DND-41 (cell line): ENCODE data around the gene FBN1.

Experiments
- ATAC-seq: fragments of 200-7000 bp; cut with Tn5 transposase; 3 replicates; pipeline ENCODE4 v1.9.1; 2021; ENCODE audit warnings: low read depth; ENCODE audit not compliant: insufficient read depth
- DNase-seq: peaks from one replicate; pipeline ENCODE4 v3.0.0-alpha.2; 2020
- H2AFZ ChIP-seq: 2 replicates; pipeline ENCODE4 v1.6.0; 2012; ENCODE audit warnings: low read depth, low read length
- H3K27ac ChIP-seq: 2 replicates; pipeline ENCODE4 v1.5.1; 2012; ENCODE audit warnings: low read length, inconsistent platforms
- H3K27me3 ChIP-seq: fragments of 200-600 bp; sonication (generic); 2 replicates; pipeline ENCODE4 v1.6.0; 2012; ENCODE audit warnings: low read length, mild to moderate bottlenecking, inconsistent platforms; ENCODE audit not compliant: insufficient read depth, poor library complexity
- H3K36me3 ChIP-seq: 2 replicates; pipeline ENCODE4 v1.5.1; 2012; ENCODE audit warnings: low read length, inconsistent platforms; ENCODE audit not compliant: insufficient read depth
- H3K4me1 ChIP-seq: 2 replicates; pipeline ENCODE4 v1.5.1; 2012; ENCODE audit warnings: mild to moderate bottlenecking, low read length; ENCODE audit not compliant: insufficient read depth
- H3K4me2 ChIP-seq: 2 replicates; pipeline ENCODE4 v1.6.0; 2012; ENCODE audit warnings: mild to moderate bottlenecking, moderate library complexity, low read length, inconsistent platforms; ENCODE audit not compliant: insufficient read depth
- H3K4me3 ChIP-seq, 2 experiments: fragments of 200-600 bp in 1 of 2; shearing (Covaris generic) in 1 of 2; 2 replicates each; pipeline ENCODE4 v1.5.1; 2012 to 2016; ENCODE audit warnings: inconsistent platforms in 2 of 2, low read length in 2 of 2, mild to moderate bottlenecking in 2 of 2, low read depth in 1 of 2, moderate library complexity in 1 of 2
- H3K79me2 ChIP-seq: 2 replicates; pipeline ENCODE4 v1.6.0; 2012; ENCODE audit warnings: low read length, inconsistent platforms; ENCODE audit not compliant: insufficient read depth
- H3K9ac ChIP-seq: 2 replicates; pipeline ENCODE4 v1.6.0; 2012; ENCODE audit warnings: low read depth, mild to moderate bottlenecking, inconsistent platforms, low read length, moderate library complexity
- H3K9me3 ChIP-seq: 2 replicates; pipeline ENCODE4 v1.5.1; 2012; ENCODE audit warnings: low read length, moderate library complexity, mild to moderate bottlenecking, inconsistent platforms; ENCODE audit not compliant: insufficient read depth, severe bottlenecking
- H4K20me1 ChIP-seq: 2 replicates; pipeline ENCODE4 v1.6.0; 2012; ENCODE audit warnings: low read length; ENCODE audit not compliant: insufficient read depth
- CTCF ChIP-seq: IDR thresholded peaks from 2 replicates; pipeline ENCODE4 v1.5.1; 2012; ENCODE audit warnings: borderline replicate concordance, low read length, moderate library complexity, mild to moderate bottlenecking; ENCODE audit not compliant: poor library complexity, severe bottlenecking; ENCODE audit errors: extremely low read depth
- EZH2 ChIP-seq: IDR thresholded peaks from 3 replicates; pipeline ENCODE4 v1.6.1; 2012; ENCODE audit warnings: borderline replicate concordance, low read depth, mild to moderate bottlenecking, moderate library complexity, low read length, inconsistent platforms; ENCODE audit not compliant: severe bottlenecking

Gene FBN1

GRCh38 chr15:48419896-48420295 is 225.6 kb downstream of the FBN1 start:
- H3K4me1 ChIP-seq: no peaks in the 10 kb centered on the region
- H3K4me2 ChIP-seq: no peak overlapping the region
- no peak overlapping the region for H3K4me3 ChIP-seq
- H3K27me3 ChIP-seq: no peaks in the 10 kb centered on the region
- no peak overlapping the region for H3K27ac ChIP-seq
- no peak for DNase-seq
- ATAC-seq: no peak
- H3K79me2 ChIP-seq: no peaks in the 10 kb centered on the region
- H4K20me1 ChIP-seq: no peaks in the 10 kb centered on the region
- no peak overlapping the region for H3K9ac ChIP-seq
- no peaks in the 10 kb centered on the region for H3K36me3 ChIP-seq
- H2AFZ ChIP-seq: no peak overlapping the region
- H3K9me3 ChIP-seq: no peaks in the 10 kb centered on the region
- no peak for TF ChIP-seq EZH2
- TF ChIP-seq CTCF: no peak

- Histone ChIP-seq H4K20me1 (no peaks in the 10 kb centered on the region), H3K79me2 (no peaks in the 10 kb centered on the region), H3K4me2 (no peak overlapping the region), H3K36me3 (no peaks in the 10 kb centered on the region), H3K4me3 (no peak overlapping the region), H2AFZ (no peak overlapping the region), H3K9ac (no peak overlapping the region), H3K9me3 (no peaks in the 10 kb centered on the region), H3K4me1 (no peaks in the 10 kb centered on the region), H3K27ac (no peak overlapping the region), H3K27me3 (no peaks in the 10 kb centered on the region)
- TF ChIP-seq CTCF: no peak
- no peak for TF ChIP-seq EZH2
- ATAC-seq: no peak
- no peak for DNase-seq
Observed at GRCh38 chr15:48418343-48418742, 227.2 kb downstream of the FBN1 start.

GRCh38 chr15:48416301-48416700 is 229.2 kb downstream of the FBN1 start:
- Histone ChIP-seq H3K4me1 (no peaks in the 10 kb centered on the region), H3K27ac (no peak overlapping the region), H3K79me2 (no peaks in the 10 kb centered on the region), H3K27me3 (no peaks in the 10 kb centered on the region), H3K9ac (no peak overlapping the region), H3K9me3 (no peaks in the 10 kb centered on the region), H3K4me2 (no peak overlapping the region), H2AFZ (no peak overlapping the region), H3K36me3 (no peaks in the 10 kb centered on the region), H3K4me3 (no peak overlapping the region), H4K20me1 (no peaks in the 10 kb centered on the region)
- DNase-seq (no peak), ATAC-seq (no peak)
- TF ChIP-seq EZH2 (no peak), CTCF (no peak)
